ENCODE data around the gene SPATA31E1. TPM values are rescaled to one million over a fixed set of nuclear protein-coding genes. Genes with fewer than 3 reads are reported as not detected.
"Not testable (repeated sequence)": the region's sequence is repeated elsewhere in the genome, so short reads cannot be mapped to it uniquely, and the experiment has no call there.

Gene SPATA31E1
- total RNA-seq, 1 donor = under 0.01 TPM

DNA sequence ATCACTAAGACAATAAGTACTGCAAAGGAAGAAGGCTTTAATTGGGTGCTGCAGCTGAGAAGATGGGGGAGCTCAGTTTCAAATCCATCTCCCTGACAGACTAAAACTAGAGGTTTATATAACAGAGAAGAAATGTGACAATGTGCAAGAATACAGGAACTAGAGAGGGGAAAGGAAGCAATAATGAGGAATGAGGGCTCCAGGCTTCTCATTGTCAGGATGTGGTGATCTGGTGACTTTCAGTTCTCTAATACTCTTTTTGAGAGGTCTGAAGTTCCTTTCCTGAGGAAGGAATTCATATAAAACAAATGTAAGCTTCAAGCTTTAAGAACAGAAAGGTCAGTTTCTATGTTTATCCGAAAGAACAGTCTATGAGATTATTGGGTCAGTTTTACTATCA is 42.5 kb upstream of the SPATA31E1 start:
- no peaks in the 10 kb centered on the region for H3K9me3 ChIP-seq (ENCODE audit: low read depth, low read length)
- TF ChIP-seq, protein P1, sequence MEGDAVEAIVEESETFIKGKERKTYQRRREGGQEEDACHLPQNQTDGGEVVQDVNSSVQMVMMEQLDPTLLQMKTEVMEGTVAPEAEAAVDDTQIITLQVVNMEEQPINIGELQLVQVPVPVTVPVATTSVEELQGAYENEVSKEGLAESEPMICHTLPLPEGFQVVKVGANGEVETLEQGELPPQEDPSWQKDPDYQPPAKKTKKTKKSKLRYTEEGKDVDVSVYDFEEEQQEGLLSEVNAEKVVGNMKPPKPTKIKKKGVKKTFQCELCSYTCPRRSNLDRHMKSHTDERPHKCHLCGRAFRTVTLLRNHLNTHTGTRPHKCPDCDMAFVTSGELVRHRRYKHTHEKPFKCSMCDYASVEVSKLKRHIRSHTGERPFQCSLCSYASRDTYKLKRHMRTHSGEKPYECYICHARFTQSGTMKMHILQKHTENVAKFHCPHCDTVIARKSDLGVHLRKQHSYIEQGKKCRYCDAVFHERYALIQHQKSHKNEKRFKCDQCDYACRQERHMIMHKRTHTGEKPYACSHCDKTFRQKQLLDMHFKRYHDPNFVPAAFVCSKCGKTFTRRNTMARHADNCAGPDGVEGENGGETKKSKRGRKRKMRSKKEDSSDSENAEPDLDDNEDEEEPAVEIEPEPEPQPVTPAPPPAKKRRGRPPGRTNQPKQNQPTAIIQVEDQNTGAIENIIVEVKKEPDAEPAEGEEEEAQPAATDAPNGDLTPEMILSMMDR (IDR thresholded peaks at IDR 0.05; ENCODE audit: extremely low read depth, low read depth, low read length) = no peak
- H2AFZ ChIP-seq (ENCODE audit: low read length) = no peak overlapping the region
- no peaks in the 10 kb centered on the region for H3K27me3 ChIP-seq (ENCODE audit: insufficient read depth, low read length)
- H3K4me1 ChIP-seq (ENCODE audit: insufficient read depth, low read length) = peaks cover 9% of the 10 kb centered on the region
- H3K27ac ChIP-seq (ENCODE audit: low read depth, low read length) = no peak overlapping the region
- H3K36me3 ChIP-seq (ENCODE audit: insufficient read depth, low read length) = no peaks in the 10 kb centered on the region
- DNase-seq (ENCODE audit: insufficient read length, low spot score, missing footprints) = no peak
- no peak overlapping the region for H3K4me3 ChIP-seq (ENCODE audit: insufficient read depth, low read length)
- H3K79me2 ChIP-seq (ENCODE audit: insufficient read depth, low read length) = no peaks in the 10 kb centered on the region
- no peaks in the 10 kb centered on the region for H4K20me1 ChIP-seq (ENCODE audit: insufficient read depth, low read length)
- H3K4me2 ChIP-seq (ENCODE audit: insufficient read depth, low read length) = no peak overlapping the region

DNA sequence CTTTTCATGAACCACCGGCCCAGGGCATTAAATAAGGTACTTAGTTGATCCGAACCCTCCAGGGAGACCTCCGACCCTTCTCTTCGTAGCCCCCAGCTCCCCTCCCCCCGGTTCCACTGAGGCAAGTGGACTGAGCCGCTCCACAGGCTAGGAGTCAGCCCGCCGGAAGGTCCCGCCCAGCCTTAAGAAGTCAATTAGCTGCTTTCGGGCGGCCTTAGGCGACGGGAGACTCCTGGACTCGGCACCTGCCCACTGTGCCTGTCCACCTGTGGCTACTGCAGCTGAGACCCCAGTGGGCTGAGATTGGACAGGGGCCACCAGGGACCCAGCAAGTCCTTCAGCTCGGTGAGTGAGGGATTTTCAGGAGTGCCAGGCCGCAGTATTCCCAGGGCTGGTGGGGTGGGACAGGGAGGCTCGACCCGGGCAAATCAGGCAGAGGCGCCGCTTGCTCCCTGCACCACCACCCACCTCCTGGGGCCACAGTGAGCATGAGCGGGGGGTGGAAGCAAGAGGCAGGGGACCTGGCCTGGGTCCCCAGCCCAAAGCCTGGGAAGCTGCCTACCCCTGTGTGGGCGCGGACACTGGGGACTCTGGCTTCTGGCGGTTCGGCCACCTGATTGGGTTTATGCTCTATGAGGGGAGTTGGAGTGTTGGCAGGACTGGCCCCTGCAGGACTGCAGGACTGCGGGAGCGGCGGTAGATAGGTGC is 39.6 kb upstream of the SPATA31E1 start:
- H3K27me3 ChIP-seq (ENCODE audit: insufficient read depth, low read length) = no peaks in the 10 kb centered on the region
- no peak overlapping the region for H3K4me3 ChIP-seq (ENCODE audit: insufficient read depth, low read length)
- DNase-seq (ENCODE audit: insufficient read length, low spot score, missing footprints) = no peak
- TF ChIP-seq, protein P1 (IDR thresholded peaks at IDR 0.05; ENCODE audit: extremely low read depth, low read depth, low read length) = no peak
- no peak overlapping the region for H3K4me2 ChIP-seq (ENCODE audit: insufficient read depth, low read length)
- H3K4me1 ChIP-seq (ENCODE audit: insufficient read depth, low read length) = no peaks in the 10 kb centered on the region
- no peaks in the 10 kb centered on the region for H3K9me3 ChIP-seq (ENCODE audit: low read depth, low read length)
- no peaks in the 10 kb centered on the region for H3K36me3 ChIP-seq (ENCODE audit: insufficient read depth, low read length)
- H3K27ac ChIP-seq (ENCODE audit: low read depth, low read length) = no peak overlapping the region
- H4K20me1 ChIP-seq (ENCODE audit: insufficient read depth, low read length) = no peaks in the 10 kb centered on the region
- H2AFZ ChIP-seq (ENCODE audit: low read length) = no peak overlapping the region
- no peaks in the 10 kb centered on the region for H3K79me2 ChIP-seq (ENCODE audit: insufficient read depth, low read length)

DNA sequence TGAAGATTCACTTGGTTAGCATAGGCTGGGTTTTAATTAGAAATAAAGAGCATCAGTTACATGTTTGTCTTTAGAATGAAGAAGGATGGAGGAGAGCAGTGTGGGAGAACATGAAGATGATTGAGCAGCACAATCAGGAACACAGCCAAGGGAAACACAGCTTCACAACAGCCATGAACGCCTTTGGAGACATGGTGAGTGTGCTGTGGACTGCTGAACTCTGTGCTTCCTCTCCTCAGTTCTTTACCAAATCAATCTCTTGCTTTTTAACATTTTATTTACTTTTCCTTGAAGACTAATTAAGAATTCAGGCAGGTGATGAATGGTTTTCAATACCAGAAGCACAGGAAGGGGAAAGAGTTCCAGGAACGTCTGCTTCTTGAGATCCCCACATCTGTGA is 38.2 kb upstream of the SPATA31E1 start:
- Histone ChIP-seq H2AFZ (ENCODE audit: low read length) (no peak overlapping the region), H3K79me2 (ENCODE audit: insufficient read depth, low read length) (no peaks in the 10 kb centered on the region), H3K27me3 (ENCODE audit: insufficient read depth, low read length) (no peaks in the 10 kb centered on the region), H3K4me2 (ENCODE audit: insufficient read depth, low read length) (no peak overlapping the region), H4K20me1 (ENCODE audit: insufficient read depth, low read length) (no peaks in the 10 kb centered on the region), H3K36me3 (ENCODE audit: insufficient read depth, low read length) (no peaks in the 10 kb centered on the region), H3K4me1 (ENCODE audit: insufficient read depth, low read length) (no peaks in the 10 kb centered on the region), H3K9me3 (ENCODE audit: low read depth, low read length) (no peaks in the 10 kb centered on the region), H3K27ac (ENCODE audit: low read depth, low read length) (no peak overlapping the region), H3K4me3 (ENCODE audit: insufficient read depth, low read length) (no peak overlapping the region)
- peak; percentile 46 for DNase-seq (ENCODE audit: insufficient read length, low spot score, missing footprints)
- TF ChIP-seq, protein P1 (IDR thresholded peaks at IDR 0.05; ENCODE audit: extremely low read depth, low read depth, low read length) = no peak

DNA sequence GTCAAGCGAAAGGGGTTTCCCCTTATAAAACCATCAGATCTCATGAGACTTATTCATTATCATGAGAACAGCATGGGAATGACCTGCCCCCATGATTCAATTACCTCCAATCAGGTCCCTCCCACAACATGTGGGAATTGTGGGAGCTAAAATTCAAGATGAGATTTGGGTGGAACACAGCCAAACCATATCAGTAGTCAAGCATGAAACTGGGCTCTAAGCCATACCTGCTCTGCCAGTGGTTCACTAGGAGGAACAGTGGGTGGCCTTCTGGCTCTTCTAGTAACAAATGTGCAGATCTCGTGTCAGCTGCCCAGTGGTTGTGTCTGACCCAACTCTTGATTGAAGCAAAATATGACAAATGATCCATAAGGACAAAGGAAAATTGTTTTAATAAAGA is 34.9 kb upstream of the SPATA31E1 start:
- not testable (repeated sequence) for H3K79me2 ChIP-seq (ENCODE audit: insufficient read depth, low read length); H3K9me3 ChIP-seq (ENCODE audit: low read depth, low read length); H4K20me1 ChIP-seq (ENCODE audit: insufficient read depth, low read length); H3K27me3 ChIP-seq (ENCODE audit: insufficient read depth, low read length); H3K4me1 ChIP-seq (ENCODE audit: insufficient read depth, low read length); H3K4me2 ChIP-seq (ENCODE audit: insufficient read depth, low read length); H3K4me3 ChIP-seq (ENCODE audit: insufficient read depth, low read length); H2AFZ ChIP-seq (ENCODE audit: low read length); H3K36me3 ChIP-seq (ENCODE audit: insufficient read depth, low read length); H3K27ac ChIP-seq (ENCODE audit: low read depth, low read length); DNase-seq (ENCODE audit: insufficient read length, low spot score, missing footprints)

Data from osteoblast (primary cell).